GM12872 (cell line): Measurements from ENCODE around the gene OVOL3.

Experiments
- TF ChIP-seq, protein P1 (sequence below): IDR thresholded peaks from 3 replicates; pipeline ENCODE4 v1.5.1; 2011; ENCODE audit warnings: low read depth, mild to moderate bottlenecking, low read length, moderate library complexity; ENCODE audit not compliant: insufficient read depth

OVOL3 gene

DNA sequence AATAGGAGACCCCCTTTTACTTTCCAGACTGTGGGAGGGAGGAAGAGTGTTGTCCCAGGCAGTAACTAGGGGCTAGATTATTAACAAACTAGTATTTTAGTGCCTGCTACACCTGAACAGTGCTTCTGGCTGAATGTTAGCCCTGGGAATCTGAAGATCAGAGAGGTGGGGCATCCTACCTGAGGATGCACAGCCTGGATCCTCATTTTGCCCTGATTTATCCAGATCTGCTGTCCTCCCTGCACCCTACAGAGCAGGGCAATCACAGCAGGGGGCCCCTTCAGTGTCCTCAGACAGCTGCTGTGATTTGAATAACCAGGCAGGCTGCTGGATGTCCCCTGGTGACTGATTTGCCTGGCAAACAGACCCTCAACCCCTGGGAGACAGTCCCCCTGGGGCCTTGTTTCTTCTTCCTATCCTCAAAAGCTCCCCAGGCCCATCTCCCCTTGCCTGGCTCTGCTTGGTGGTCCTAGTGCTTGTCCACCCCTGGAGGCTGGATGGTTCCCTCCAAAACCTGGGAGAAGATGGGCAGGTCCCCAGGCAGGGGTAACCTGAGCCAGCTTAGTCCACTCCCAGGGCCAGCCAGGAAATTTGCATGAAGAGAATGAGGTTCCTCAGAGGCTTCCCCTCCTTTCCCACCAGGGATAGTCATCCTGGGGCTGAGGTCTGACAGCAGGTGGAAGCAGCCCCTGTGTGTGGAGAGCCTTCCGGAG is at the start of gene OVOL3:
Gene OVOL3, plus strand, starts transcription at position 657 of the 713 bp plus-strand sequence. CDS start 60 bp downstream, outside the sequence.
- TF ChIP-seq, protein P1, sequence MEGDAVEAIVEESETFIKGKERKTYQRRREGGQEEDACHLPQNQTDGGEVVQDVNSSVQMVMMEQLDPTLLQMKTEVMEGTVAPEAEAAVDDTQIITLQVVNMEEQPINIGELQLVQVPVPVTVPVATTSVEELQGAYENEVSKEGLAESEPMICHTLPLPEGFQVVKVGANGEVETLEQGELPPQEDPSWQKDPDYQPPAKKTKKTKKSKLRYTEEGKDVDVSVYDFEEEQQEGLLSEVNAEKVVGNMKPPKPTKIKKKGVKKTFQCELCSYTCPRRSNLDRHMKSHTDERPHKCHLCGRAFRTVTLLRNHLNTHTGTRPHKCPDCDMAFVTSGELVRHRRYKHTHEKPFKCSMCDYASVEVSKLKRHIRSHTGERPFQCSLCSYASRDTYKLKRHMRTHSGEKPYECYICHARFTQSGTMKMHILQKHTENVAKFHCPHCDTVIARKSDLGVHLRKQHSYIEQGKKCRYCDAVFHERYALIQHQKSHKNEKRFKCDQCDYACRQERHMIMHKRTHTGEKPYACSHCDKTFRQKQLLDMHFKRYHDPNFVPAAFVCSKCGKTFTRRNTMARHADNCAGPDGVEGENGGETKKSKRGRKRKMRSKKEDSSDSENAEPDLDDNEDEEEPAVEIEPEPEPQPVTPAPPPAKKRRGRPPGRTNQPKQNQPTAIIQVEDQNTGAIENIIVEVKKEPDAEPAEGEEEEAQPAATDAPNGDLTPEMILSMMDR, result no peak

DNA sequence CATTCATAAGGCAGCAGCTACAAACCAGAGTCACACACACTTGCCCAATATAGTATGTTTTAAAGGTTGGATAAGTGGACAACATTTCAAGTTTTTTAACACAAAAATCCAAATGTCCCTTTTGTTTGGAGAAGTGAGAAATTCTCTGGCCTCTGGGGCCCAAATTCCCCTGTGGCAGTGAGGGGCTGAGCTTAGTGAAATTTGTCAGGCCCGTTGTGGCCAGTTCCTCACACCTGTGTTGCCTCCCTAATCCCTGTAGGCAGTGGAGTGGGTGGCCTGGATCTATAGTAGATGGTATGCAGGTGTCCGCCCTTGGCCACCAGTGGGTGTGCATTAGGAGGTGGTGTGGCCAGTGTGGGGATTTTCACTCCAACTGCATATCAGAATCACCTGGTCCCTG is 49.6 kb upstream of the OVOL3 start:
- TF ChIP-seq, protein P1, result no peak

DNA sequence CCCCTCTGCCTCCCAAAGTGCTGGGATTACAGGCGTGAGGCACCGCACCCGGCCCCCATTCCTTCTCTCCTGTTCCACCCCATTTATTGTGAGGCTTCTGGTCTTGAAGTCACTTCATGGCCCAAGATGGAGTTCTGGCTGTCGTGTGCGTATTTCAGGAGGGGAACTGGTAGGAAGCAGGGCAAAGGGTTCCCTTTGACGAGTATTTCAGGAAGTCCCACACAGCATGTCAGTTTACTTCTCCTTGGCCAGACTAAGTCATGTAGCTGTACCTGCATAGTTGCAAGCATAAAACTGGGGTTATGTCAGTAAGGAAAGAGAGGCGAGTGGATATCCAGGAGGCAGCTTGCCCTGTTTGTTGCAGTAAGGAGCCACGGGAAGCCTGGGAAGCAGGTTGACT is 46.1 kb upstream of the OVOL3 start:
- TF ChIP-seq, protein P1, result no peak

DNA sequence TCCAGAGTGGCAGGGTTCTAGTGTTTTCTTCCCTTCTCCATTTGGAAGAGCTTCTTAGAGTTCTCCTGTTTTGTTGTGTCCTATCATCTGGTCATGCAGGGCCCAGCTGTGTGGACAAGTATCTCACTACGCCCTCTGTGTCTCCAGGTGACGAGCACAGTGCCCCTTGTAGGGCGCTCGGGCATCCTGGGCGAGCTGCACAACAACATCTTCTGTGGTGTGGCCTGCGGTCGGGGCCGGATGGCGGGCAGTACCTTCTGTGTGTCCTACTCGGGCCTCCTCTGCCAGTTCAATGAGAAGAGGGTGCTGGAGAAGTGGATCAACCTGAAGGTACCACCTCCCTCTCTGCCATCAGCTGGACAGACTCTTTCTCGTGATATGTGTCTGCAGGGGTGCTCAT is 43.3 kb upstream of the OVOL3 start:
- TF ChIP-seq, protein P1, result no peak

DNA sequence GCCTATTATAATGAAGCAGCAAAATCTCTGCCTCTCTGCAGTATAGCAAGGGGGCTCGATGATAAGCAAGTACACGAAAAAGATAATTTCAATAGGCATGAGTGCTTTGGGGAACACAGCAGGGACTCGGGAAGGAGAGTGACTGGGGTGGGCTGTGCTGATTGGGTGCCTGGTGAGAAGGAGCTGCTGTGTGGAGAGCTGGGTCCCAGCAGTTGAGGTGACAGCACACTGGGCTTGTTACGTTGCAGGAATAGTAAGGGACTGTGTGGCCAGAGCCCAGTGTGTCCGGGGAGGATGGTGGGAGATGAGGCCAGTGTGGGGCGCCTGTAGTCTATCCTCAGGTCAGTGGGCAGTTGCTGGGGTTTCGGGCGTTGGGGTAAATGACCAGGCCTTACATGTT is 38.9 kb upstream of the OVOL3 start:
- TF ChIP-seq, protein P1, result no peak

DNA sequence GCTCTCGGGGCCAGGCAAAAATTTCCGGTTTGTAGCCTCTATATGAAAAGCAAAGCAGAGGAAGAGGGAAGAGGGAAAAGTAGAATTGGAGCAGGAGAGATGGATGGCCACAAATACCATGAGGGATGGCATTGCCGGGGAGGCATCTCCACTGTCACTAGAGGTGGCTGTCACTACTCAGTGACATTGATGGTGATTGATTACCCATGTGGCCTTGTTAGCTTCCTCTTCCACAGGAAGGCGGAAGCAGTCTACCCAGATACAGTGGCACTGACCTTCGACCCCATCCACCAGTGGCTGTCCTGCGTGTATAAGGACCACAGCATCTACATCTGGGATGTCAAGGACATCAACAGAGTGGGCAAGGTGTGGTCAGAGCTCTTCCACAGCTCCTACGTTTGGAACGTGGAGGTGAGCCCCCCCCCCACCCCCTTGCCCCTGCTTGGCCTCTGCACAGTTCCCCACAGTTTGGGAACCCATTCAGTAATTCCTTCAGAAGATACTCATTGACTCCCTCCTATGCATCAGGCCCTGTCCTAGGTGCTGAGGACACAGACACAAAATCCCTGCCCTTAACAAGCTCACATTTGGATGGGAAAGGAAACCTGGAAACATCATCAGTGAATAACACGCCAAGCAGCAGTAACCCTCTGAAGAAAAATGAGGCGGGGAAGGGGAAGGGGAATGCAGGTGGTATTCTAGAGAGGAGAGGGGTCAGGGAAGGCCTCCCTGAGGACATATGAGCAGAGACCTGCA is 37.6 kb upstream of the OVOL3 start:
- TF ChIP-seq, protein P1, result no peak

DNA sequence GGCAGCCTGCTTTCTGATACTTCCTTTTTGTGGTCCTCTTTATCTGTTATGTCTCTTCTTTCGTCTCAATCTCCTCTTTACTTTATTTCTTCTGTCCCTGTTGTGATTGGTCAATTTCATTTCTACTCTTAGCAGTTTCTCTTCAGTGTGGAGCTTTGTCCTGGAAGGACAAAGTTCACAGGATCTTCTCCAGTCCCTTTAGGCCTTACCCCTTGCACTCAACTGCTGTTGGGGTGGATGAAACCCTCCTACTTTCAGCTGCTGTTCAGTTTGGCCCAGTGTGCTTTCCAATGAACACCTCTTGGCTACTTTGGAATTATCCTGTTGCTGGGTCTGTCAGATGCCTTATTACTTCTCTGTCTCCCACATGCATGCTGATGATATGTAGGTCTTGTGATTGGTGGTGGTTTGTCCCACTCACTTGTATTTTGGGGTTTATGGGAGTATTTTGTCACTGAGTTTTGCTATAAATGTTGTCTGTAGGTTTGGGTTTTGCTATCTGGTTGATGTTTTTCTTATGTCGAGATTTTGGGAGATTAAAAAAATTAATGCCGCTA is 31.5 kb upstream of the OVOL3 start:
- TF ChIP-seq, protein P1, result no peak
